HepG2 (cell line): ENCODE data around the gene VWA1. TPM values are rescaled to one million over a fixed set of nuclear protein-coding genes. Genes with fewer than 3 reads are reported as not detected.

Experiments used
- ADNP ChIP-seq: sonication (generic); formaldehyde crosslinking; IDR thresholded peaks from 2 replicates; pipeline ENCODE4 v1.4.0; 2020; ENCODE audit warnings: missing genetic modification reagents
- CBFB ChIP-seq: sonication (generic); formaldehyde crosslinking; IDR thresholded peaks from 2 replicates; pipeline ENCODE4 v1.4.0; 2020; ENCODE audit warnings: missing genetic modification reagents
- CREB1 ChIP-seq, 2 experiments: fragments of 450-650 bp in 1 of 2; IDR thresholded peaks; 2 replicates each; pipeline ENCODE4 v1.6.1; 2016 to 2017; ENCODE audit warnings: control low read depth in 1 of 2, mild to moderate bottlenecking in 1 of 2, missing compliant biosample characterization in 1 of 2, missing genetic modification characterization in 1 of 2
- GATAD2A ChIP-seq: IDR thresholded peaks from 2 replicates; pipeline ENCODE4 v1.6.1; 2016
- HDAC2 ChIP-seq: sonication (generic); formaldehyde crosslinking; IDR thresholded peaks from 2 replicates; pipeline ENCODE4 v1.4.0; 2020; ENCODE audit warnings: missing genetic modification reagents
- MIXL1 ChIP-seq: IDR thresholded peaks from 2 replicates; pipeline ENCODE4 v1.6.1; 2016
- NFIB ChIP-seq: sonication (generic); formaldehyde crosslinking; IDR thresholded peaks from 2 replicates; pipeline ENCODE4 v1.9.0; 2021; ENCODE audit warnings: missing genetic modification reagents, mild to moderate bottlenecking, borderline replicate concordance
- RAD51 ChIP-seq: fragments of 450-650 bp; IDR thresholded peaks from 2 replicates; pipeline ENCODE4 v1.6.1; 2016; ENCODE audit warnings: borderline replicate concordance
- SOX13 ChIP-seq, 3 experiments: fragments of 450-650 bp in 1 of 3; sonication (generic) in 1 of 3; formaldehyde crosslinking in 1 of 3; IDR thresholded peaks in 2 of 3; conservative IDR thresholded peaks in 1 of 3; 2 replicates each; pipeline versions ENCODE4 v1.5.0 to v1.6.1; 2016 to 2020; ENCODE audit warnings: antibody characterized with exemption in 1 of 3, mild to moderate bottlenecking in 1 of 3, missing compliant biosample characterization in 1 of 3, missing genetic modification reagents in 1 of 3, moderate library complexity in 1 of 3
- SRF ChIP-seq: IDR thresholded peaks from 2 replicates; pipeline ENCODE4 v1.6.1; 2011; ENCODE audit warnings: mild to moderate bottlenecking, low read depth, low read length, moderate library complexity
- ZNF20 ChIP-seq: sonication (generic); formaldehyde crosslinking; IDR thresholded peaks from 2 replicates; pipeline ENCODE4 v1.4.0; 2020; ENCODE audit warnings: mild to moderate bottlenecking, moderate library complexity, missing genetic modification reagents
- ZNF383 ChIP-seq: sonication (generic); formaldehyde crosslinking; IDR thresholded peaks from 2 replicates; pipeline ENCODE4 v1.4.0; 2020; ENCODE audit warnings: missing genetic modification reagents, mild to moderate bottlenecking, borderline replicate concordance
- ZNF879 ChIP-seq: sonication (generic); formaldehyde crosslinking; IDR thresholded peaks from 2 replicates; pipeline ENCODE4 v1.8.1; 2023; ENCODE audit warnings: missing genetic modification reagents
- ZSCAN31 ChIP-seq: sonication (generic); formaldehyde crosslinking; IDR thresholded peaks from 2 replicates; pipeline ENCODE4 v1.5.0; 2020; ENCODE audit warnings: low read depth, mild to moderate bottlenecking, missing genetic modification reagents
- polyA plus RNA-seq, 8 experiments: library from polyadenylated mRNA; depleted of rRNA in 3 of 8; stranded (reverse) in 7 of 8; unstranded in 1 of 8; fragments of >200 nt; fragmentation: Illumina TruSeq in 4 of 8; extraction: Trizol in 4 of 8; gene quantifications; 2 replicates each; pipeline versions ENCODE4 v1.2.1 to v1.2.3, GENCODE V29; 2011 to 2016; ENCODE audit warnings: low read depth in 4 of 8, missing spikeins in 1 of 8, mixed read lengths in 1 of 8; ENCODE audit not compliant: insufficient read depth in 1 of 8
- total RNA-seq, 5 experiments: library from RNA; depleted of rRNA; stranded (reverse); fragments of >200 nt; fragmentation: Illumina TruSeq; extraction: Trizol; gene quantifications; 2 replicates each; pipeline ENCODE4 v1.2.3, GENCODE V29; 2016; ENCODE audit warnings: low read depth in 1 of 5
- TF ChIP-seq, protein P1 (sequence below): sonication (generic); formaldehyde crosslinking; IDR thresholded peaks from 2 replicates; pipeline ENCODE4 v1.4.0; 2020; ENCODE audit warnings: missing genetic modification reagents, low read depth, mild to moderate bottlenecking, borderline replicate concordance
- TF ChIP-seq, protein P2 (sequence below): sonication (generic); formaldehyde crosslinking; IDR thresholded peaks from 2 replicates; pipeline ENCODE4 v1.4.0; 2020; ENCODE audit warnings: missing genetic modification reagents
- TF ChIP-seq, protein P3 (sequence below): sonication (generic); formaldehyde crosslinking; IDR thresholded peaks from 2 replicates; pipeline ENCODE4 v1.5.0; 2020; ENCODE audit warnings: missing genetic modification reagents
- TF ChIP-seq, protein P4 (sequence below): sonication (generic); formaldehyde crosslinking; IDR thresholded peaks from 2 replicates; pipeline ENCODE4 v1.8.0; 2022; ENCODE audit warnings: missing genetic modification reagents, low read depth, mild to moderate bottlenecking, borderline replicate concordance
- TF ChIP-seq, protein P5 (sequence below): sonication (generic); formaldehyde crosslinking; IDR thresholded peaks from 2 replicates; pipeline ENCODE4 v1.5.0; 2020; ENCODE audit warnings: missing genetic modification reagents, mild to moderate bottlenecking, borderline replicate concordance
- TF ChIP-seq, protein P6 (sequence below): sonication (generic); formaldehyde crosslinking; IDR thresholded peaks from 2 replicates; pipeline ENCODE4 v1.4.0; 2020; ENCODE audit warnings: missing genetic modification reagents, borderline replicate concordance

Gene VWA1
- total and polyA plus RNA-seq, 2 of the 13 experiments (the other 11 are each of a cell fraction or from before 2014, with no cell fraction given), result 40.9 to 57.5 TPM

DNA sequence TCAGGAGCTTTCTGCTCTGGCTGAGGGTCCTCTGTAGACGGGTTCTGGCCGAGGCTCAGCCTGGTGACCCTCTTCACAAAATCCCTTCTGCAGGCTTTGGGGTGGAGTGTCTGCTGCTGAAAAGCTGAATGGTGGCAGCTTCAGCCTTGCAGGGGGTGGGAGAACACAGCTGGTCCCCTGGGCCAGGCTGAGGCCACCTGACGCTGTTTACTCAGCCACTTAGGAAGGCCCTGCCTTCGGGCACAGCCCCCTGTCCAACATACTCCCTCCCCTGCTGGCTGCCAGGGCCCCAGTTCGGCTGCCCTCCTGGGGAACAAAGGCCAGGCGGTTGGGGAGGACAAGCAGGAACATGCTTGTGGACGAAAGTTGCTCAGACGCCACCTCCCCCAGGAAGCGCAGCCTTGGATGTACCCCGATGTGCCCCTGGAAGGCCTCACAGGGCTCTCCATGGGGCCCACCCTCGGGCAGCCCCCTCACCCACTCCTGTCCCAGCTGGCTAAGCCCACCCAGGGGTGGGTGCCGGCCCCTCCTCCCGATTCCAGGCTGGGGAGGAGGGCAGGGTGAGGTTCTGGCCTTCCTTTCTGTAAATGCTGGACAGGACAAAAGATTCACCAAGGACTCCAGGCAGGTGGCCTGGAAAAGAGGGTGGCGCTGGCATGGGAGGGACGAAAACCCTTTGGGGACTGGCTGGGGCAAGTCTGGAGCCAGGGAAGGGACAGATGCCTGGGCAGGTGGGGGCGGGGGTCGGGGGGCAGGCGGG, 14.2 kb upstream of the VWA1 start, which contains the start of gene ANKRD65 (continued):
- TF ChIP-seq, protein P1, sequence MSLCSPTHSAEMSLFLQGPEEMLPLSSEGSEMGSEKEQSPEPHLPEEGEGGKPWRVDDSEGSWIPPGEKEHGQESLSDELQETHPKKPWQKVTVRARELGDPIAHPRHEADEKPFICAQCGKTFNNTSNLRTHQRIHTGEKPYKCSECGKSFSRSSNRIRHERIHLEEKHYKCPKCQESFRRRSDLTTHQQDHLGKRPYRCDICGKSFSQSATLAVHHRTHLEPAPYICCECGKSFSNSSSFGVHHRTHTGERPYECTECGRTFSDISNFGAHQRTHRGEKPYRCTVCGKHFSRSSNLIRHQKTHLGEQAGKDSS (CRISPR knock-in tag), result peak; percentile 58; the same call in 1 of the 2 replicates
- TF ChIP-seq, protein P2, sequence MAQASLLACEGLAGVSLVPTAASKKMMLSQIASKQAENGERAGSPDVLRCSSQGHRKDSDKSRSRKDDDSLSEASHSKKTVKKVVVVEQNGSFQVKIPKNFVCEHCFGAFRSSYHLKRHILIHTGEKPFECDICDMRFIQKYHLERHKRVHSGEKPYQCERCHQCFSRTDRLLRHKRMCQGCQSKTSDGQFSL (CRISPR knock-in tag), result no peak; the same call in 1 of the 2 replicates
- TF ChIP-seq CBFB (CRISPR knock-in tag), result 0 out of 2 replicates have a peak, but pooled peaks have one; percentile 35
- TF ChIP-seq SRF, result no peak
- TF ChIP-seq, protein P3, sequence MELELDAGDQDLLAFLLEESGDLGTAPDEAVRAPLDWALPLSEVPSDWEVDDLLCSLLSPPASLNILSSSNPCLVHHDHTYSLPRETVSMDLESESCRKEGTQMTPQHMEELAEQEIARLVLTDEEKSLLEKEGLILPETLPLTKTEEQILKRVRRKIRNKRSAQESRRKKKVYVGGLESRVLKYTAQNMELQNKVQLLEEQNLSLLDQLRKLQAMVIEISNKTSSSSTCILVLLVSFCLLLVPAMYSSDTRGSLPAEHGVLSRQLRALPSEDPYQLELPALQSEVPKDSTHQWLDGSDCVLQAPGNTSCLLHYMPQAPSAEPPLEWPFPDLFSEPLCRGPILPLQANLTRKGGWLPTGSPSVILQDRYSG (CRISPR knock-in tag), result no peak
- no peak for TF ChIP-seq ADNP (CRISPR knock-in tag)
- TF ChIP-seq ZNF20, result no peak
- TF ChIP-seq SOX13 (IDR thresholded peaks at IDR 0.05), result no peak
- peak in 1 of 2 experiments; percentile 55; a peak in 1 of 4 replicates for TF ChIP-seq SOX13 (CRISPR knock-in tag; conservative IDR thresholded peaks at IDR 0.05 in 1 of 2, IDR thresholded peaks at IDR 0.05 in 1 of 2)
- TF ChIP-seq ZSCAN31 (CRISPR knock-in tag), result no peak
- TF ChIP-seq ZNF879, result no peak
- TF ChIP-seq CREB1 (IDR thresholded peaks at IDR 0.05), result no peak
- TF ChIP-seq CREB1 (CRISPR knock-in tag; IDR thresholded peaks at IDR 0.05), result no peak
- no peak for TF ChIP-seq MIXL1 (CRISPR knock-in tag)
- TF ChIP-seq, protein P4, sequence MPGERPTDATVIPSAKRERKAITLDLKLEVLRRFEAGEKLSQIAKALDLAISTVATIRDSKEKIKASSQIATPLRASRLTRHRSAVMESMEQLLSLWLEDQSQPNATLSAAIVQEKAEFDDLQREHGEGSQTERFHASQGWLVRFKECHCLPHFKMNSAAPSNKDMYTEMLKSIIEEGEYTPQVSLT (CRISPR knock-in tag), result no peak
- TF ChIP-seq, protein P5, sequence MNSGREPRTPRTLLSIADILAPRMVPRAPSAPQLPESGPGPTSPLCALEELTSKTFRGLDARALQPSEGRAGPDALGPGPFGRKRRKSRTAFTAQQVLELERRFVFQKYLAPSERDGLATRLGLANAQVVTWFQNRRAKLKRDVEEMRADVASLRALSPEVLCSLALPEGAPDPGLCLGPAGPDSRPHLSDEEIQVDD (CRISPR knock-in tag), result peak; percentile 57; the same call in 1 of the 2 replicates
- TF ChIP-seq NFIB, result no peak
- no peak for TF ChIP-seq ZNF383 (CRISPR knock-in tag)
- TF ChIP-seq RAD51, result no peak
- TF ChIP-seq, protein P6, sequence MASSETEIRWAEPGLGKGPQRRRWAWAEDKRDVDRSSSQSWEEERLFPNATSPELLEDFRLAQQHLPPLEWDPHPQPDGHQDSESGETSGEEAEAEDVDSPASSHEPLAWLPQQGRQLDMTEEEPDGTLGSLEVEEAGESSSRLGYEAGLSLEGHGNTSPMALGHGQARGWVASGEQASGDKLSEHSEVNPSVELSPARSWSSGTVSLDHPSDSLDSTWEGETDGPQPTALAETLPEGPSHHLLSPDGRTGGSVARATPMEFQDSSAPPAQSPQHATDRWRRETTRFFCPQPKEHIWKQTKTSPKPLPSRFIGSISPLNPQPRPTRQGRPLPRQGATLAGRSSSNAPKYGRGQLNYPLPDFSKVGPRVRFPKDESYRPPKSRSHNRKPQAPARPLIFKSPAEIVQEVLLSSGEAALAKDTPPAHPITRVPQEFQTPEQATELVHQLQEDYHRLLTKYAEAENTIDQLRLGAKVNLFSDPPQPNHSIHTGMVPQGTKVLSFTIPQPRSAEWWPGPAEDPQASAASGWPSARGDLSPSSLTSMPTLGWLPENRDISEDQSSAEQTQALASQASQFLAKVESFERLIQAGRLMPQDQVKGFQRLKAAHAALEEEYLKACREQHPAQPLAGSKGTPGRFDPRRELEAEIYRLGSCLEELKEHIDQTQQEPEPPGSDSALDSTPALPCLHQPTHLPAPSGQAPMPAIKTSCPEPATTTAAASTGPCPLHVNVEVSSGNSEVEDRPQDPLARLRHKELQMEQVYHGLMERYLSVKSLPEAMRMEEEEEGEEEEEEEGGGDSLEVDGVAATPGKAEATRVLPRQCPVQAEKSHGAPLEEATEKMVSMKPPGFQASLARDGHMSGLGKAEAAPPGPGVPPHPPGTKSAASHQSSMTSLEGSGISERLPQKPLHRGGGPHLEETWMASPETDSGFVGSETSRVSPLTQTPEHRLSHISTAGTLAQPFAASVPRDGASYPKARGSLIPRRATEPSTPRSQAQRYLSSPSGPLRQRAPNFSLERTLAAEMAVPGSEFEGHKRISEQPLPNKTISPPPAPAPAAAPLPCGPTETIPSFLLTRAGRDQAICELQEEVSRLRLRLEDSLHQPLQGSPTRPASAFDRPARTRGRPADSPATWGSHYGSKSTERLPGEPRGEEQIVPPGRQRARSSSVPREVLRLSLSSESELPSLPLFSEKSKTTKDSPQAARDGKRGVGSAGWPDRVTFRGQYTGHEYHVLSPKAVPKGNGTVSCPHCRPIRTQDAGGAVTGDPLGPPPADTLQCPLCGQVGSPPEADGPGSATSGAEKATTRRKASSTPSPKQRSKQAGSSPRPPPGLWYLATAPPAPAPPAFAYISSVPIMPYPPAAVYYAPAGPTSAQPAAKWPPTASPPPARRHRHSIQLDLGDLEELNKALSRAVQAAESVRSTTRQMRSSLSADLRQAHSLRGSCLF (CRISPR knock-in tag), result no peak
- peak; percentile 81 for TF ChIP-seq GATAD2A (CRISPR knock-in tag)
- TF ChIP-seq HDAC2, result peak; percentile 82
